Mesodermal cell (in vitro differentiated cells): ENCODE data around the gene CSAG1.
"Not testable (repeated sequence)": the region's sequence is repeated elsewhere in the genome, so short reads cannot be mapped to it uniquely, and the experiment has no call there.

ENCODE experiments used
- H3K27ac ChIP-seq: 2 replicates; pipeline ENCODE4 v1.7.0; 2013; ENCODE audit warnings: mild to moderate bottlenecking, low read depth, low read length, moderate library complexity; ENCODE audit not compliant: severe bottlenecking
- H3K36me3 ChIP-seq: 2 replicates; pipeline ENCODE4 v1.7.1; 2013; ENCODE audit warnings: mild to moderate bottlenecking, low read length, moderate library complexity; ENCODE audit not compliant: control insufficient read depth, insufficient read depth
- H3K4me1 ChIP-seq: one replicate; pipeline ENCODE4 v1.7.1; 2013; ENCODE audit warnings: mild to moderate bottlenecking, low read length; ENCODE audit not compliant: insufficient read depth, control insufficient read depth, poor library complexity, severe bottlenecking
- H3K4me3 ChIP-seq: 2 replicates; pipeline ENCODE4 v1.7.0; 2013; ENCODE audit warnings: low read length, control low read depth, mild to moderate bottlenecking; ENCODE audit not compliant: insufficient read depth, poor library complexity, severe bottlenecking; ENCODE audit errors: extremely low read depth
- H3K9me3 ChIP-seq: 2 replicates; pipeline ENCODE4 v1.7.1; 2013; ENCODE audit warnings: mild to moderate bottlenecking, low read length, moderate library complexity; ENCODE audit not compliant: control insufficient read depth
- WGBS, 2 experiments: methylation state at CpG; one replicate each; pipeline ENCODE4 v1.1.5; 2013; ENCODE audit warnings: missing lambda C conversion rate in 2 of 2; ENCODE audit not compliant: insufficient coverage in 2 of 2; 5-methylcytosine and 5-hydroxymethylcytosine counted together

The CSAG1 gene

GRCh38 chrX:152681012-152681411 lies 52.5 kb downstream of the CSAG1 start:
- no CpG with 5 or more reads among the region's 3 CpGs for WGBS, 2 experiments
- not testable (repeated sequence) for H3K9me3 ChIP-seq

More at GRCh38 chrX:152681012-152681411, 52.5 kb downstream of the CSAG1 start:
- not testable (repeated sequence) for H3K27ac ChIP-seq, H3K4me1 ChIP-seq, H3K36me3 ChIP-seq, H3K4me3 ChIP-seq
